PC-9 (cell line): Measurements from ENCODE around the gene MSANTD1. TPM values are rescaled to one million over a fixed set of nuclear protein-coding genes. Genes with fewer than 3 reads are reported as not detected.

Source experiments
- BruUV-seq: library from RNA; stranded (reverse); fragments of 400-500 nt; replicated peaks from 2 replicates; lab custom pipeline; 2021; lab: Mats Ljungman, UMichigan
- CTCF ChIA-PET: fragments of 300-600 bp; sonication (Branson Sonifier 250); formaldehyde crosslinking; loops from one replicate; lab custom pipeline; 2022; ENCODE audit warnings: antibody characterized with exemption; lab: Charles Lee
- POLR2A ChIA-PET: fragments of 300-600 bp; sonication (Branson Sonifier 250); formaldehyde crosslinking; loops from one replicate; lab custom pipeline; 2022; ENCODE audit warnings: antibody characterized with exemption; ENCODE audit not compliant: unreplicated experiment; lab: Charles Lee
- DNase-seq, 2 experiments: peaks; one replicate each; pipeline versions ENCODE4 v3.0.0 to v3.0.0-alpha.2; 2015 to 2022; ENCODE audit warnings: mixed read lengths in 1 of 2
- H2AFZ ChIP-seq: fragments of 200-600 bp; sonication (generic); 2 replicates; pipeline ENCODE4 v1.8.1; 2017; ENCODE audit warnings: antibody characterized with exemption
- H3F3A ChIP-seq: fragments of 200-600 bp; sonication (generic); 2 replicates; pipeline ENCODE4 v1.8.1; 2017; ENCODE audit warnings: antibody characterized with exemption, mild to moderate bottlenecking, low read depth; ENCODE audit not compliant: insufficient read depth
- H3K27ac ChIP-seq: fragments of 200-600 bp; sonication (generic); 2 replicates; pipeline ENCODE4 v1.6.1; 2016; ENCODE audit warnings: mixed run types
- H3K27me3 ChIP-seq: fragments of 200-600 bp; sonication (generic); 2 replicates; pipeline ENCODE4 v1.6.1; 2016; ENCODE audit warnings: low read depth, mixed run types; ENCODE audit not compliant: insufficient read depth
- H3K36me3 ChIP-seq: fragments of 200-600 bp; sonication (generic); 2 replicates; pipeline ENCODE4 v1.6.1; 2016; ENCODE audit warnings: low read depth, mixed run types
- H3K4me1 ChIP-seq: fragments of 200-600 bp; sonication (generic); replicated peaks from 2 replicates; pipeline ENCODE4 v1.6.1; 2016; ENCODE audit warnings: mixed run types; ENCODE audit not compliant: insufficient read depth
- H3K4me2 ChIP-seq: fragments of 200-600 bp; sonication (generic); 2 replicates; pipeline ENCODE4 v1.6.1; 2017; ENCODE audit warnings: mixed run types
- H3K4me3 ChIP-seq: fragments of 200-600 bp; sonication (generic); 2 replicates; pipeline ENCODE4 v1.6.1; 2016; ENCODE audit warnings: mixed run types
- H3K79me2 ChIP-seq: fragments of 200-600 bp; sonication (generic); 2 replicates; pipeline ENCODE4 v1.6.1; 2017; ENCODE audit warnings: low read depth, mixed run types
- H3K9me2 ChIP-seq: fragments of 200-600 bp; sonication (generic); 2 replicates; pipeline ENCODE4 v1.8.1; 2017; ENCODE audit warnings: mild to moderate bottlenecking; ENCODE audit not compliant: insufficient read depth
- H3K9me3 ChIP-seq: fragments of 200-600 bp; sonication (generic); 2 replicates; pipeline ENCODE4 v1.8.1; 2016; ENCODE audit warnings: low read depth; ENCODE audit not compliant: insufficient read depth
- H4K20me1 ChIP-seq: fragments of 200-600 bp; sonication (generic); 2 replicates; pipeline ENCODE4 v1.8.1; 2017; ENCODE audit not compliant: insufficient read depth
- EZH2 ChIP-seq: fragments of 200-600 bp; sonication (generic); IDR thresholded peaks from 2 replicates; pipeline ENCODE4 v1.8.0; 2017; ENCODE audit warnings: antibody characterized with exemption, low read depth
- intact Hi-C: fragments of 100-400 bp; cut with micrococcal nuclease; formaldehyde crosslinking; loops from one replicate; pipeline ENCODE4 v1.10.0; 2022; ENCODE audit not compliant: unreplicated experiment
- total RNA-seq: library from RNA; stranded (reverse); gene quantifications from 2 replicates; pipeline ENCODE4 v1.2.3, GENCODE V29; 2021
- TF ChIP-seq, protein P1 (sequence below): fragments of 200-600 bp; sonication (generic); conservative IDR thresholded peaks from 2 replicates; pipeline ENCODE4 v1.6.1; 2017; ENCODE audit warnings: mixed run types, antibody characterized with exemption, mild to moderate bottlenecking, moderate library complexity

MSANTD1 gene
- total RNA-seq, 1 experiment from 2014 or later = 3.1 TPM

DNA sequence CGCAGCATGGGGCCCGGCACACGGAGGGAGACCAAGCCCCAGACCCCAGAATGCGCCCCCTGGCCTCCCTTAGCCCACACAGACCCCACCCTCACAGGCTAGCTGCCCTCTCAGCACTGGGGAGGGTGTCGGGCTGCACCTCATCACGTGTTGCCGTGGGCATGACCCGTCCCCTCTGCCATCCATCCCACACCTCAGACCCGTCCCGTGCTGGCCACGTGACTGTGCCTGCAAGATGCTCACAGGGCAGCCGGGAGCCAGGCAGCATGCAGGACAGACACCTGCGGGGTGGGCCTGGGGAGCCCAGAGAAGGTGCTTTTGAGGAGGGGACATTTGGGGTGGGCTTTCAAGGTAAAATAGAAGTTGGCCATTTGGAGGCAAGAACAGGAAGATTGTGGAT, 4.8 kb downstream of the MSANTD1 start:
- intact Hi-C loops = no loop called here
- no peaks in the 10 kb centered on the region for H3K36me3 ChIP-seq
- ChIA-PET POLR2A (no interaction called here), CTCF (no interaction called here)
- H4K20me1 ChIP-seq = no peaks in the 10 kb centered on the region
- no peak overlapping the region for H3K4me2 ChIP-seq
- no peaks in the 10 kb centered on the region for H3K9me3 ChIP-seq
- peaks cover 25% of the 10 kb centered on the region for H3K4me1 ChIP-seq
- DNase-seq = no peak
- no peaks in the 10 kb centered on the region for H3K27me3 ChIP-seq
- H3K27ac ChIP-seq = no peak overlapping the region
- no TSS peak for BruUV-seq
- no peak for TF ChIP-seq EZH2
- TF ChIP-seq, protein P1, sequence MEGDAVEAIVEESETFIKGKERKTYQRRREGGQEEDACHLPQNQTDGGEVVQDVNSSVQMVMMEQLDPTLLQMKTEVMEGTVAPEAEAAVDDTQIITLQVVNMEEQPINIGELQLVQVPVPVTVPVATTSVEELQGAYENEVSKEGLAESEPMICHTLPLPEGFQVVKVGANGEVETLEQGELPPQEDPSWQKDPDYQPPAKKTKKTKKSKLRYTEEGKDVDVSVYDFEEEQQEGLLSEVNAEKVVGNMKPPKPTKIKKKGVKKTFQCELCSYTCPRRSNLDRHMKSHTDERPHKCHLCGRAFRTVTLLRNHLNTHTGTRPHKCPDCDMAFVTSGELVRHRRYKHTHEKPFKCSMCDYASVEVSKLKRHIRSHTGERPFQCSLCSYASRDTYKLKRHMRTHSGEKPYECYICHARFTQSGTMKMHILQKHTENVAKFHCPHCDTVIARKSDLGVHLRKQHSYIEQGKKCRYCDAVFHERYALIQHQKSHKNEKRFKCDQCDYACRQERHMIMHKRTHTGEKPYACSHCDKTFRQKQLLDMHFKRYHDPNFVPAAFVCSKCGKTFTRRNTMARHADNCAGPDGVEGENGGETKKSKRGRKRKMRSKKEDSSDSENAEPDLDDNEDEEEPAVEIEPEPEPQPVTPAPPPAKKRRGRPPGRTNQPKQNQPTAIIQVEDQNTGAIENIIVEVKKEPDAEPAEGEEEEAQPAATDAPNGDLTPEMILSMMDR = no peak
- H3K9me2 ChIP-seq = no peaks in the 10 kb centered on the region
- H3F3A ChIP-seq = peaks cover 17% of the 10 kb centered on the region; the same call in 1 of the 2 replicates
- no peak overlapping the region for H2AFZ ChIP-seq
- no peaks in the 10 kb centered on the region for H3K79me2 ChIP-seq
- H3K4me3 ChIP-seq = no peak overlapping the region

DNA sequence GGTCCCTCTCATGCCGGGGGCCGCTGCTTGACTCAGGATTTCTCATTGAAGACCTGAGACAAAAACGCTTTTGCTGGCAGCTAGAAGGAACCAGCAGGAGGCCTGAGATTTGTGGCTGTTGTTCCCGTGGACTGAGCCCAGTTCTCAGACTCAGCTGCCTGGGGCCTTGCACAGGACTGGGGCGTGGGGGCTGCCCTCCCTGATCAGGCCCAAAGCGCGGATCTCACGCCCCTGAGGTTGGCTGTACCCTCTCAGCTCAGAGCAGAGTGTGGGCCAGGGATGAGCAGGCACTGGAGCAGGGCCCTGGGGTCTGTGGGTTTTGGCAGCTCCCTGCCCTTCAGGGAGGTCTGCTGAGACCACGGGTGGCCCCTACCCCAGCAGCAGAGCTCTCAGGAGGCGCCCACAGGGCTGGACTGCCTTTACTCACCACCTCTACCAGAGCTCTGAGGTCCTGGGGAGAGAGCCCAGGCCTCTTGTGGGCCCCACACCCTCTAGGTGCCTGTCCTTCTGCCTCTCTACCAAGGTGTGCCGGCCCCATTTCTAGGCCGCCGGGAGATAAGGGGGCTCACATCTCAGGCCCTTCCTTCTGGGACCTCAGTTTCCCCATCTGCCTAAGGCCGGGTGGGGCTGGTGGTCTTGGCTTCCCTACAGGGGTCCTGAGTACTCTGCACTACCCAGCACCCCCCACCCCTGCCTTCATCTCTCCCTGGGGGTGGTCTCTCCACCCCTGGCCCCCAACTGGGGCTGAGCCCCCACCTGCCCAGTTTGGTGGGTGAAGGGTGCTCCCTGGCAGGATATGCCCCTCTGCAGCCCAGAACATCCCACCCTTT, 5.6 kb downstream of the MSANTD1 start:
- no peaks in the 10 kb centered on the region for H3K36me3 ChIP-seq
- peaks cover 17% of the 10 kb centered on the region; the same call in 1 of the 2 replicates for H3F3A ChIP-seq
- H2AFZ ChIP-seq = no peak overlapping the region
- peaks cover 25% of the 10 kb centered on the region for H3K4me1 ChIP-seq
- no peak overlapping the region for H3K4me3 ChIP-seq
- H3K27me3 ChIP-seq = no peaks in the 10 kb centered on the region
- POLR2A ChIA-PET = no interaction called here
- no peak overlapping the region for H3K27ac ChIP-seq
- no TSS peak for BruUV-seq
- no peaks in the 10 kb centered on the region for H3K79me2 ChIP-seq
- TF ChIP-seq, protein P1 = no peak
- TF ChIP-seq EZH2 = no peak
- no peaks in the 10 kb centered on the region for H3K9me3 ChIP-seq
- DNase-seq = no peak
- H3K9me2 ChIP-seq = no peaks in the 10 kb centered on the region
- intact Hi-C loops = loop anchor here (5.0 kb wide), 1 partner anchor 278 kb away; the partner anchor contains the start of gene LRPAP1
- no peaks in the 10 kb centered on the region for H4K20me1 ChIP-seq
- H3K4me2 ChIP-seq = no peak overlapping the region
- CTCF ChIA-PET = no interaction called here

DNA sequence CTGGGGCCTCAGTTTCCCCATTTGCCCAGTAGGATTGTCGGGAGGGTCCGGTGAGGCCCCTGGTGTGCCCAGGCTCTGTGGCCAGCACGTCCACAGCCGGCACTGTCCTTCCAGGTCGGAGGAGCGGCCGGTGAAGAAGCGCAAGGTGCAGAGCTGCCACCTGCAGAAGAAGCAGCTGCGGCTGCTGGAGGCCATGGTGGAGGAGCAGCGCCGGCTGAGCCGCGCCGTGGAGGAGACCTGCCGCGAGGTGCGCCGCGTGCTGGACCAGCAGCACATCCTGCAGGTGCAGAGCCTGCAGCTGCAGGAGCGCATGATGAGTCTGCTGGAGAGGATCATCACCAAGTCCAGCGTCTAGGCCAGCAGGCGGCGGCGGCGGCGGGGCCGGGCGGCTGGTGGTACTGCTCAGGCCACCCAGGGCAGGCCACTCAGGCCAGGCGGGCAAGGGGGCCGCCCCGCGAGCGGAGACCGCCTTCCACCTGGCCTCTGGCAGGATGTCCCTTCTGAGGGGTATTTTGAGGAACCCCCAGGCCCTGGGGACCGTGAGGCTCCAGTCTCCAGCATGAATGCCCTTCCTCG, 6.7 kb downstream of the MSANTD1 start:
- no peaks in the 10 kb centered on the region for H3K79me2 ChIP-seq
- no peak overlapping the region for H3K4me2 ChIP-seq
- no TSS peak for BruUV-seq
- no peaks in the 10 kb centered on the region for H3K27me3 ChIP-seq
- no peak overlapping the region for H3K27ac ChIP-seq
- DNase-seq = no peak
- intact Hi-C loops = loop anchor here (5.0 kb wide), 1 partner anchor 277 kb away; the partner anchor contains the start of gene LRPAP1
- H3K9me2 ChIP-seq = no peaks in the 10 kb centered on the region
- POLR2A ChIA-PET = no interaction called here
- no peaks in the 10 kb centered on the region for H4K20me1 ChIP-seq
- no peaks in the 10 kb centered on the region for H3K9me3 ChIP-seq
- CTCF ChIA-PET = no interaction called here
- no peak overlapping the region for H3K4me3 ChIP-seq
- peaks cover 17% of the 10 kb centered on the region; the same call in 1 of the 2 replicates for H3F3A ChIP-seq
- H3K36me3 ChIP-seq = no peaks in the 10 kb centered on the region
- peaks cover 25% of the 10 kb centered on the region for H3K4me1 ChIP-seq
- TF ChIP-seq, protein P1 = no peak
- TF ChIP-seq EZH2 = no peak
- no peak overlapping the region for H2AFZ ChIP-seq
